Stimulated activated CD4-positive, alpha-beta T cell treated with anti-CD3 and anti-CD28 coated beads, Interleukin-15, amount 100 ng/mL, for 48 hours (primary cell): Measurements from ENCODE around the gene TMEM178A.

Experiments
- DNase-seq, 2 donors: peaks; one replicate each; pipeline ENCODE4 v3.0.0-alpha.2; 2020; ENCODE audit warnings: low read depth in 2 of 2

Gene TMEM178A

GRCh38 chr2:39739386-39739785 is 73.7 kb downstream of the TMEM178A start:
- DNase-seq: no peak

DNA sequence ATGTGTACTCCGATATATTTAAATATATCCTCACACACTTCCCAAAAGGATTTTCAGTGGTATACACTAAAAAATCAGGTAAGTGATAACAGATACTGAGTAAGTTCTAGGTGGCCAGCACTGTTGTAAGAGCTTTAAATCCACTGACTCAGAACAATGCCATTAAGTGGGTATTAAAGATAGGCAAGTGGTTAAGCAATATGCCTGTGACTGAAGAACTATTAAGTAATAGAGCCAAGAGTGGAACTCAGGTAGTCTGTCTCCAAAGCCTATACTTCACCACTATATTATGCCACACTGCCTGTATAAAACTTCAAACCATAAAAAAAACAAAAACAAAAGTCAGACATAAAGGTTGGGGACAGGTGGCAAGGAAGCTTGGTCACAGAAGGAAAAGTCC is 76.2 kb downstream of the TMEM178A start:
- no peak for DNase-seq

DNA sequence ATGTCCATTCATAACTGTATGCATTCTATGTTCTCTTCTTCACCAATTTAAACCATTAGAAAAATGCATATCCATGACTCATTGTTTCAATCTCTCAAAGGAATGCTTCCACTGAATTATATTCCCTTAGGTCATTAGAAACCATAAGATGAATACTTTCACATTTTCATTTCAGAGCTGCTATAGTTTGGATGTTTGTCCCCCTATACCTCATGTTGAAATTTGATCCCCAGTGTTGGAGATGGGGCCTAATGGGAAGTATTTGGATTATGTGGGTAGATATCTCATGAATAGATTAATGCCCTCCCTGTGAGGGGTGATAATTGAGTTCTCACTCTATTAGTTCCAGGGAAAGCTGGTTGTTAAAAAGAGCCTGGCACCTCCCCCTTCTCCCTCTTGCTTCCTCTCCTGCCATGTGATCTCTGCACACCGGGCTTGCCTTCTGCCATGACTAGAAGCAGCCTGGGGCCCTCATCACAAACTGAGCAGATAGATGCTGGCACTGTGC is 77.6 kb downstream of the TMEM178A start:
- DNase-seq: no peak

GRCh38 chr2:39755466-39755865 is 89.7 kb downstream of the TMEM178A start:
- DNase-seq: no peak

DNA sequence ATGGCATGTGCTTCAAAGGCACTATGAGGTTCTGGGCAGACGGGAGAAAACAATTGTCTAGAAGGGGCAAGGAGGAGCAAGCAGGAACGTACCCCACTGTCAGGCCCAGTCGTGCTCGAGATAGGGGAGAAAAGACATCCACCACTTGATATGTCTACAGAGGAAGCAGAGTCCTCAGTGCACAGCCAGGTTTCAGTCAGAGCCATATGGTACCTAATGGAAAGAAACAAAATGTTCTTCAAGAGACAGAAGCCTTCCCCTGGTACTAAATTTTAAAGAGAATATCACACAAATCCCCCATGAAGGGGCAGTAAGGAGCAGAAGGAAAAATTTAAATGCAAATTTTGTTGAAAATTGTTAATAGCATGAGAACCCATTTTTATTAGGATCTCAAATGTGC is 91.4 kb downstream of the TMEM178A start:
- DNase-seq: no peak

GRCh38 chr2:39762448-39762847 is 96.7 kb downstream of the TMEM178A start:
- DNase-seq: no peak
